GM19452 (cell line): ENCODE results near the gene ABHD17A.

ENCODE experiments used
- ATAC-seq: cut with Tn5 transposase; IDR thresholded peaks from one replicate; pipeline ENCODE4 v1.9.1; 2021; ENCODE audit not compliant: unreplicated experiment

ABHD17A gene

GRCh38 chr19:1840541-1841115 lies 44.7 kb downstream of the ABHD17A start:
- no peak for ATAC-seq

GRCh38 chr19:1839658-1840540 lies 45.4 kb downstream of the ABHD17A start:
- ATAC-seq: no peak

GRCh38 chr19:1837625-1838105 lies 47.6 kb downstream of the ABHD17A start:
- no peak for ATAC-seq

- no peak for ATAC-seq
Measured at GRCh38 chr19:1837222-1837565, 48.1 kb downstream of the ABHD17A start.

GRCh38 chr19:1836458-1837221 lies 48.7 kb downstream of the ABHD17A start:
- ATAC-seq: no peak

GRCh38 chr19:1833540-1833939 lies 51.8 kb downstream of the ABHD17A start:
- no peak for ATAC-seq

- no peak for ATAC-seq
Measured at GRCh38 chr19:1832046-1832663, 53.1 kb downstream of the ABHD17A start.

GRCh38 chr19:1830978-1831377 lies 54.3 kb downstream of the ABHD17A start:
- ATAC-seq: no peak

- ATAC-seq: no peak
Measured at GRCh38 chr19:1830568-1830967, 54.7 kb downstream of the ABHD17A start.

- no peak for ATAC-seq
Measured at GRCh38 chr19:1829958-1830357, 55.3 kb downstream of the ABHD17A start.

- ATAC-seq: no peak
Measured at GRCh38 chr19:1828279-1829238, 56.7 kb downstream of the ABHD17A start.

GRCh38 chr19:1827566-1828278 lies 57.6 kb downstream of the ABHD17A start:
- ATAC-seq: no peak
